ENCODE measurements around the gene RPL28.
"Not testable (repeated sequence)": the region's sequence is repeated elsewhere in the genome, so short reads cannot be mapped to it uniquely, and the experiment has no call there.

The RPL28 gene

GRCh38 chr19:55408533-55408872, 22.8 kb downstream of the RPL28 start:
- Histone ChIP-seq H3K36me3 (ENCODE audit: control insufficient read depth, insufficient read depth, low read length) (peaks cover 17% of the 10 kb centered on the region), H3K9me3 (ENCODE audit: control insufficient read depth, low read length) (no peaks in the 10 kb centered on the region), H3K27me3 (ENCODE audit: control insufficient read depth, insufficient read depth, low read length, poor library complexity, severe bottlenecking) (no peaks in the 10 kb centered on the region), H3K4me1 (ENCODE audit: control insufficient read depth, insufficient read depth, low read length) (peaks cover 18% of the 10 kb centered on the region), H3K27ac (ENCODE audit: insufficient read depth, low read depth, low read length, poor library complexity, severe bottlenecking) (peak overlapping the region; percentile 77), H3K4me3 (ENCODE audit: insufficient read depth, low read depth, low read length) (peak overlapping the region; percentile 18)
- WGBS, 2 experiments: 78 to 80% methylated on average over 9 of the region's 9 CpGs

- not testable (repeated sequence) for H3K9me3 ChIP-seq (ENCODE audit: control insufficient read depth, low read length); H3K27me3 ChIP-seq (ENCODE audit: control insufficient read depth, insufficient read depth, low read length, poor library complexity, severe bottlenecking); H3K27ac ChIP-seq (ENCODE audit: insufficient read depth, low read depth, low read length, poor library complexity, severe bottlenecking); H3K4me3 ChIP-seq (ENCODE audit: insufficient read depth, low read depth, low read length)
- 95% methylated on average over 8 of the region's 8 CpGs for WGBS, 2 experiments
- Histone ChIP-seq H3K4me1 (ENCODE audit: control insufficient read depth, insufficient read depth, low read length) (peaks cover 18% of the 10 kb centered on the region), H3K36me3 (ENCODE audit: control insufficient read depth, insufficient read depth, low read length) (peaks cover 13% of the 10 kb centered on the region)
These were observed 23.4 kb downstream of the RPL28 start for GRCh38 chr19:55409179-55409578.

GRCh38 chr19:55410168-55410567, 24.4 kb downstream of the RPL28 start:
- 95 to 98% methylated on average over 2 of the region's 2 CpGs for WGBS, 2 experiments
- Histone ChIP-seq H3K27me3 (ENCODE audit: control insufficient read depth, insufficient read depth, low read length, poor library complexity, severe bottlenecking) (no peaks in the 10 kb centered on the region), H3K4me3 (ENCODE audit: insufficient read depth, low read depth, low read length) (no peak overlapping the region), H3K4me1 (ENCODE audit: control insufficient read depth, insufficient read depth, low read length) (peaks cover 18% of the 10 kb centered on the region), H3K9me3 (ENCODE audit: control insufficient read depth, low read length) (no peaks in the 10 kb centered on the region), H3K36me3 (ENCODE audit: control insufficient read depth, insufficient read depth, low read length) (peaks cover 13% of the 10 kb centered on the region), H3K27ac (ENCODE audit: insufficient read depth, low read depth, low read length, poor library complexity, severe bottlenecking) (no peak overlapping the region)

GRCh38 chr19:55418185-55418584, 32.5 kb downstream of the RPL28 start:
- Histone ChIP-seq H3K4me1 (ENCODE audit: control insufficient read depth, insufficient read depth, low read length) (no peaks in the 10 kb centered on the region), H3K27me3 (ENCODE audit: control insufficient read depth, insufficient read depth, low read length, poor library complexity, severe bottlenecking) (no peaks in the 10 kb centered on the region), H3K4me3 (ENCODE audit: insufficient read depth, low read depth, low read length) (no peak overlapping the region), H3K27ac (ENCODE audit: insufficient read depth, low read depth, low read length, poor library complexity, severe bottlenecking) (no peak overlapping the region), H3K9me3 (ENCODE audit: control insufficient read depth, low read length) (no peaks in the 10 kb centered on the region), H3K36me3 (ENCODE audit: control insufficient read depth, insufficient read depth, low read length) (no peaks in the 10 kb centered on the region)
- WGBS, 2 experiments: 22 to 24% methylated on average over 7 of the region's 7 CpGs

GRCh38 chr19:55419103-55419502, 33.4 kb downstream of the RPL28 start:
- no peak overlapping the region for H3K27ac ChIP-seq (ENCODE audit: insufficient read depth, low read depth, low read length, poor library complexity, severe bottlenecking)
- 79 to 80% methylated on average over 5 of the region's 5 CpGs for WGBS, 2 experiments
- no peaks in the 10 kb centered on the region for H3K9me3 ChIP-seq (ENCODE audit: control insufficient read depth, low read length)
- no peak overlapping the region for H3K4me3 ChIP-seq (ENCODE audit: insufficient read depth, low read depth, low read length)
- no peaks in the 10 kb centered on the region for H3K36me3 ChIP-seq (ENCODE audit: control insufficient read depth, insufficient read depth, low read length)
- no peaks in the 10 kb centered on the region for H3K27me3 ChIP-seq (ENCODE audit: control insufficient read depth, insufficient read depth, low read length, poor library complexity, severe bottlenecking)
- H3K4me1 ChIP-seq (ENCODE audit: control insufficient read depth, insufficient read depth, low read length): no peaks in the 10 kb centered on the region

GRCh38 chr19:55419624-55420236, 34.0 kb downstream of the RPL28 start:
- WGBS, 2 experiments: 77% methylated on average over 5 of the region's 5 CpGs

GRCh38 chr19:55421281-55421680, 35.5 kb downstream of the RPL28 start:
- 81 to 89% methylated on average over 4 of the region's 4 CpGs for WGBS, 2 experiments
- H3K9me3 ChIP-seq (ENCODE audit: control insufficient read depth, low read length); H3K4me1 ChIP-seq (ENCODE audit: control insufficient read depth, insufficient read depth, low read length); H3K27ac ChIP-seq (ENCODE audit: insufficient read depth, low read depth, low read length, poor library complexity, severe bottlenecking); H3K4me3 ChIP-seq (ENCODE audit: insufficient read depth, low read depth, low read length); H3K27me3 ChIP-seq (ENCODE audit: control insufficient read depth, insufficient read depth, low read length, poor library complexity, severe bottlenecking); H3K36me3 ChIP-seq (ENCODE audit: control insufficient read depth, insufficient read depth, low read length): not testable (repeated sequence)

More at GRCh38 chr19:55419624-55420236, 34.0 kb downstream of the RPL28 start:
- no peaks in the 10 kb centered on the region for H3K36me3 ChIP-seq (ENCODE audit: control insufficient read depth, insufficient read depth, low read length)
- H3K27me3 ChIP-seq (ENCODE audit: control insufficient read depth, insufficient read depth, low read length, poor library complexity, severe bottlenecking): no peaks in the 10 kb centered on the region
- H3K9me3 ChIP-seq (ENCODE audit: control insufficient read depth, low read length): no peaks in the 10 kb centered on the region
- H3K4me3 ChIP-seq (ENCODE audit: insufficient read depth, low read depth, low read length): no peak overlapping the region
- no peak overlapping the region for H3K27ac ChIP-seq (ENCODE audit: insufficient read depth, low read depth, low read length, poor library complexity, severe bottlenecking)
- H3K4me1 ChIP-seq (ENCODE audit: control insufficient read depth, insufficient read depth, low read length): no peaks in the 10 kb centered on the region

- H3K27me3 ChIP-seq (ENCODE audit: control insufficient read depth, insufficient read depth, low read length, poor library complexity, severe bottlenecking): no peaks in the 10 kb centered on the region
- 76 to 80% methylated on average over 13 of the region's 13 CpGs for WGBS, 2 experiments
These were observed 37.7 kb downstream of the RPL28 start for GRCh38 chr19:55423225-55424005.

GRCh38 chr19:55424518-55424917, 38.8 kb downstream of the RPL28 start:
- no peaks in the 10 kb centered on the region for H3K27me3 ChIP-seq (ENCODE audit: control insufficient read depth, insufficient read depth, low read length, poor library complexity, severe bottlenecking)
- H3K27ac ChIP-seq (ENCODE audit: insufficient read depth, low read depth, low read length, poor library complexity, severe bottlenecking): no peak overlapping the region
- no peak overlapping the region for H3K4me3 ChIP-seq (ENCODE audit: insufficient read depth, low read depth, low read length)
- no peaks in the 10 kb centered on the region for H3K4me1 ChIP-seq (ENCODE audit: control insufficient read depth, insufficient read depth, low read length)
- no peaks in the 10 kb centered on the region for H3K9me3 ChIP-seq (ENCODE audit: control insufficient read depth, low read length)
- 85 to 90% methylated on average over 3 of the region's 3 CpGs for WGBS, 2 experiments
- no peaks in the 10 kb centered on the region for H3K36me3 ChIP-seq (ENCODE audit: control insufficient read depth, insufficient read depth, low read length)

More at GRCh38 chr19:55423225-55424005, 37.7 kb downstream of the RPL28 start:
- Histone ChIP-seq H3K4me3 (ENCODE audit: insufficient read depth, low read depth, low read length) (no peak overlapping the region), H3K36me3 (ENCODE audit: control insufficient read depth, insufficient read depth, low read length) (no peaks in the 10 kb centered on the region), H3K27ac (ENCODE audit: insufficient read depth, low read depth, low read length, poor library complexity, severe bottlenecking) (no peak overlapping the region), H3K9me3 (ENCODE audit: control insufficient read depth, low read length) (no peaks in the 10 kb centered on the region), H3K4me1 (ENCODE audit: control insufficient read depth, insufficient read depth, low read length) (no peaks in the 10 kb centered on the region)

- 85 to 90% methylated on average over 2 of the region's 2 CpGs for WGBS, 2 experiments
- Histone ChIP-seq H3K4me3 (ENCODE audit: insufficient read depth, low read depth, low read length) (no peak overlapping the region), H3K9me3 (ENCODE audit: control insufficient read depth, low read length) (no peaks in the 10 kb centered on the region), H3K27me3 (ENCODE audit: control insufficient read depth, insufficient read depth, low read length, poor library complexity, severe bottlenecking) (no peaks in the 10 kb centered on the region), H3K4me1 (ENCODE audit: control insufficient read depth, insufficient read depth, low read length) (no peaks in the 10 kb centered on the region), H3K36me3 (ENCODE audit: control insufficient read depth, insufficient read depth, low read length) (no peaks in the 10 kb centered on the region), H3K27ac (ENCODE audit: insufficient read depth, low read depth, low read length, poor library complexity, severe bottlenecking) (no peak overlapping the region)
These were observed 40.3 kb downstream of the RPL28 start for GRCh38 chr19:55426042-55426441.

Measured in ectodermal cell (in vitro differentiated cells).